Breast epithelium (tissue), 3 donors: ENCODE data around the gene CCDC80.

ENCODE experiments used
- POLR2A ChIP-seq: fragments of 450-650 bp; IDR thresholded peaks from one replicate; pipeline ENCODE4 v1.6.1; 2016; ENCODE audit warnings: antibody characterized with exemption, mild to moderate bottlenecking, moderate library complexity
- POLR2AphosphoS5 ChIP-seq, 3 donors: sonication (generic); formaldehyde crosslinking; IDR thresholded peaks; one replicate each; pipeline ENCODE4 v1.6.1; 2017; ENCODE audit warnings: antibody characterized with exemption in 3 of 3
- TF ChIP-seq, protein P1 (sequence below), 3 donors: fragments of 450-650 bp; IDR thresholded peaks; one replicate each; pipeline ENCODE4 v1.5.1; 2016 to 2017; ENCODE audit warnings: antibody characterized with exemption in 3 of 3, mild to moderate bottlenecking in 3 of 3, moderate library complexity in 3 of 3

DNA sequence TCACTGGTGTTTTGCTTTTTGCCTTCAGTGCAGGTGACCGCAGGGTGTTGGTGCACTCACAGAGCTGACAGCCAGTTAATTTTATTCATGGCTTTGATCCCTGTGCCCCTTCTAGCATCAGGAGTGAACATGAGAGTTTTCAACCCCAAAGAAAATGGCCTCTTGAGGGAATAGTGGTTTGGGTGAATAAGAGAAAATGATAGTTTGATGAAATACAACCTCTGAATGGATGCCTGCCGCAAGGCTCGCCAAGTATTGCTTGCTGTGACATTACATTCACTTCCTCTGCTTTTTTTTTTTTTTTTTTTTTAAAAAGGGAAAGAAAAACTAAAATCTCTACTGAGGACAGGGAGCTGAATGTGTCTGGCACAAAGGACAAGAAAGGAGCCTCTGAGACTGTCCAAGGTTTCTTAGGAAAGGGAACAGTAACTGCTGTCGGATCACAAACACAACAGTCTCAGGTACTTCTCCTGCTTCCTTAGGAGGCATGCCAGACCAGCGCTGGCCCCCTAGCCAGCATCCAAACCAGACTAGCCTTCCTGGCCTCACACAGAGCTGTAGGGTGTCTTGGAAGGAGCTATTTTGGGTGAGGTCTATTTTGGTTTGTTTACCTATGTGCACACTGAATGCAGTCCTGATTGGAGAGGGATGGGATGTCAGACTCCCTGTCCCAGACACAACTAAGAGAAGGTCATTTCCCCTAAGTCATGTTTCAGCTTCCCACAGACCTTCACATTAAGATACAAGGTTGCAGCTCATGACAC is 29.0 kb downstream of the CCDC80 start:
- TF ChIP-seq, protein P1, sequence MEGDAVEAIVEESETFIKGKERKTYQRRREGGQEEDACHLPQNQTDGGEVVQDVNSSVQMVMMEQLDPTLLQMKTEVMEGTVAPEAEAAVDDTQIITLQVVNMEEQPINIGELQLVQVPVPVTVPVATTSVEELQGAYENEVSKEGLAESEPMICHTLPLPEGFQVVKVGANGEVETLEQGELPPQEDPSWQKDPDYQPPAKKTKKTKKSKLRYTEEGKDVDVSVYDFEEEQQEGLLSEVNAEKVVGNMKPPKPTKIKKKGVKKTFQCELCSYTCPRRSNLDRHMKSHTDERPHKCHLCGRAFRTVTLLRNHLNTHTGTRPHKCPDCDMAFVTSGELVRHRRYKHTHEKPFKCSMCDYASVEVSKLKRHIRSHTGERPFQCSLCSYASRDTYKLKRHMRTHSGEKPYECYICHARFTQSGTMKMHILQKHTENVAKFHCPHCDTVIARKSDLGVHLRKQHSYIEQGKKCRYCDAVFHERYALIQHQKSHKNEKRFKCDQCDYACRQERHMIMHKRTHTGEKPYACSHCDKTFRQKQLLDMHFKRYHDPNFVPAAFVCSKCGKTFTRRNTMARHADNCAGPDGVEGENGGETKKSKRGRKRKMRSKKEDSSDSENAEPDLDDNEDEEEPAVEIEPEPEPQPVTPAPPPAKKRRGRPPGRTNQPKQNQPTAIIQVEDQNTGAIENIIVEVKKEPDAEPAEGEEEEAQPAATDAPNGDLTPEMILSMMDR (IDR thresholded peaks at IDR 0.05) = no peak
- TF ChIP-seq POLR2A = no peak
- TF ChIP-seq POLR2AphosphoS5 (IDR thresholded peaks at IDR 0.05) = no peak
